AG09319 (cell line): ENCODE results near the gene GABPB1.

ENCODE experiments used
- DNase-seq: peaks from one replicate; pipeline ENCODE4 v3.0.0-alpha.2; 2010; ENCODE audit warnings: low read depth; ENCODE audit errors: extremely low read depth
- CTCF ChIP-seq: IDR thresholded peaks from 2 replicates; pipeline ENCODE4 v1.5.1; 2011; ENCODE audit warnings: low read depth, mild to moderate bottlenecking, inconsistent platforms, low read length, moderate library complexity

Gene GABPB1

DNA sequence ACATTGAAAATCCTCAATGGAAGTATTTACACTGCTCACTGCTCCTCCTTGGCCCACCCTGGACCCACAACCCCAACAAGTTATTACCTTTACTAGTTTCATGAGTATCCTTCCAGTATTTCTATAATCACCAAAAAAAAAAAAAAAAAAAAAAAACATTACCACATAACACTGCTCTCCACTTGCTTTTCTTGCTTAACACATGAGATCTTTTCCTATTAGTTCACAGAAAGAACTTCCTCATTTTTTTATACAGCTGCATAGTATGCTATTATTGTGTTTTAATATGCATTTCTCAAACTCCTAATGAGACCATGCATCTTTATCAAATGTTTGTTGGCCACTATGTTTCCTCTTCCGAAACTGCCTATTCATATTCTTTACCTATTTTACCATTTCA, 14.6 kb downstream of the GABPB1 start:
- no peak for DNase-seq
- no peak for TF ChIP-seq CTCF

GRCh38 chr15:50339717-50340116, 15.3 kb downstream of the GABPB1 start:
- no peak for DNase-seq
- TF ChIP-seq CTCF, result no peak

- no peak for DNase-seq
- TF ChIP-seq CTCF, result no peak
Observed at GRCh38 chr15:50335251-50335650, 19.7 kb downstream of the GABPB1 start.

- no peak for TF ChIP-seq CTCF
- no peak for DNase-seq
Observed at GRCh38 chr15:50333229-50333628, 21.8 kb downstream of the GABPB1 start.

GRCh38 chr15:50330921-50331320, 24.1 kb downstream of the GABPB1 start:
- no peak for TF ChIP-seq CTCF
- DNase-seq, result no peak

DNA sequence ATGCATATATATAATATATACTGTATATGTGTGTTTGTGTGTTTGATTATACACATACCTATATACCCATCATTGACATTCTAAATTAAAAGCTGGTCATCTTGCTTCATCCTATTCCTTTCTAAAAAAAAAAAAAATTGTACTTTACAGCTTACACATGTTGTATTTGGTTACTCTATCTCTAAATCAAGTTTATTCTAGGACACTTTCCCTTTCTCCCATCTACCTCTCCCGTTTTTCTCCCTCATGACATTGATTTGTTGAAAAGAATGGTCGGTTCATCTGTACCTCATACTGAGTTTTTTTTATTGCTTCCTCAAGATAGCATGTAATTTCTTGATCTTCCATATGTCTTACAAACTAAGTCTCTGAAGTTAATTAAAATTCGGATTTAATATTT, 26.9 kb downstream of the GABPB1 start:
- no peak for TF ChIP-seq CTCF

GRCh38 chr15:50321680-50322210, 33.3 kb downstream of the GABPB1 start:
- peak; percentile 7 for DNase-seq
- no peak for TF ChIP-seq CTCF

More for the DNA sequence above, 26.9 kb downstream of the GABPB1 start:
- no peak for DNase-seq
